NB4 (cell line): ENCODE measurements around the gene WDFY4.

Experiments
- CTCF ChIP-seq: IDR thresholded peaks from one replicate; pipeline ENCODE4 v1.5.1; 2012; ENCODE audit warnings: low read depth, low read length
- MAX ChIP-seq: IDR thresholded peaks from 2 replicates; pipeline ENCODE4 v1.6.1; 2011; ENCODE audit warnings: low read depth, low read length
- POLR2A ChIP-seq: IDR thresholded peaks from 2 replicates; pipeline ENCODE4 v1.6.1; 2011; ENCODE audit warnings: mild to moderate bottlenecking; ENCODE audit not compliant: insufficient read length; ENCODE audit errors: extremely low read depth

- TF ChIP-seq POLR2A (no peak), CTCF (no peak), MAX (no peak)
Measured at GRCh38 chr10:48932831-48933664, 248.4 kb downstream of the WDFY4 start.
